ENCODE results near the gene CRX.
"Not testable (repeated sequence)": the region's sequence is repeated elsewhere in the genome, so short reads cannot be mapped to it uniquely, and the experiment has no call there.

Gene CRX

GRCh38 chr19:47839411-47839810, 17.7 kb downstream of the CRX start:
- Histone ChIP-seq H3K4me1 (ENCODE audit: insufficient read depth, low read length) (peaks cover 7% of the 10 kb centered on the region; the same call in 1 of the 2 replicates), H3K4me3 (ENCODE audit: low read length) (no peak overlapping the region), H3K9me3 (ENCODE audit: insufficient read depth, low read depth, low read length) (no peaks in the 10 kb centered on the region), H3K27me3 (ENCODE audit: insufficient read depth, low read length) (no peaks in the 10 kb centered on the region), H3K27ac (ENCODE audit: low read length) (no peak overlapping the region), H3K9ac (ENCODE audit: low read depth, low read length) (no peak overlapping the region), H3K36me3 (ENCODE audit: insufficient read depth, low read depth, low read length) (no peaks in the 10 kb centered on the region)

GRCh38 chr19:47839913-47840312, 18.2 kb downstream of the CRX start:
- Histone ChIP-seq H3K9me3 (ENCODE audit: insufficient read depth, low read depth, low read length) (no peaks in the 10 kb centered on the region), H3K4me3 (ENCODE audit: low read length) (peak overlapping the region; percentile 2; the same call in 1 of the 2 replicates), H3K36me3 (ENCODE audit: insufficient read depth, low read depth, low read length) (no peaks in the 10 kb centered on the region)

GRCh38 chr19:47842941-47843340, 21.2 kb downstream of the CRX start:
- Histone ChIP-seq H3K4me3 (ENCODE audit: low read length) (no peak overlapping the region), H3K4me1 (ENCODE audit: insufficient read depth, low read length) (peaks cover 7% of the 10 kb centered on the region; the same call in 1 of the 2 replicates), H3K36me3 (ENCODE audit: insufficient read depth, low read depth, low read length) (no peaks in the 10 kb centered on the region), H3K9me3 (ENCODE audit: insufficient read depth, low read depth, low read length) (no peaks in the 10 kb centered on the region), H3K27me3 (ENCODE audit: insufficient read depth, low read length) (no peaks in the 10 kb centered on the region), H3K9ac (ENCODE audit: low read depth, low read length) (no peak overlapping the region), H3K27ac (ENCODE audit: low read length) (no peak overlapping the region)

More at GRCh38 chr19:47839913-47840312, 18.2 kb downstream of the CRX start:
- Histone ChIP-seq H3K27me3 (ENCODE audit: insufficient read depth, low read length) (no peaks in the 10 kb centered on the region), H3K27ac (ENCODE audit: low read length) (no peak overlapping the region), H3K4me1 (ENCODE audit: insufficient read depth, low read length) (peaks cover 7% of the 10 kb centered on the region; the same call in 1 of the 2 replicates), H3K9ac (ENCODE audit: low read depth, low read length) (no peak overlapping the region)

GRCh38 chr19:47848425-47848822, 26.7 kb downstream of the CRX start:
- Histone ChIP-seq H3K4me1 (ENCODE audit: insufficient read depth, low read length) (peaks cover 8% of the 10 kb centered on the region; the same call in 1 of the 2 replicates), H3K27ac (ENCODE audit: low read length) (peak overlapping the region; percentile 69), H3K4me3 (ENCODE audit: low read length) (peak overlapping the region; percentile 62), H3K27me3 (ENCODE audit: insufficient read depth, low read length) (no peaks in the 10 kb centered on the region), H3K9ac (ENCODE audit: low read depth, low read length) (peak overlapping the region; percentile 83; the same call in 1 of the 2 replicates), H3K9me3 (ENCODE audit: insufficient read depth, low read depth, low read length) (no peaks in the 10 kb centered on the region), H3K36me3 (ENCODE audit: insufficient read depth, low read depth, low read length) (no peaks in the 10 kb centered on the region)

GRCh38 chr19:47848823-47849473, 27.2 kb downstream of the CRX start:
- Histone ChIP-seq H3K4me3 (ENCODE audit: low read length) (peak overlapping the region; percentile 62), H3K9ac (ENCODE audit: low read depth, low read length) (peak overlapping the region; percentile 83; the same call in 1 of the 2 replicates), H3K27ac (ENCODE audit: low read length) (peak overlapping the region; percentile 69), H3K27me3 (ENCODE audit: insufficient read depth, low read length) (no peaks in the 10 kb centered on the region), H3K9me3 (ENCODE audit: insufficient read depth, low read depth, low read length) (no peaks in the 10 kb centered on the region), H3K4me1 (ENCODE audit: insufficient read depth, low read length) (peaks cover 8% of the 10 kb centered on the region; the same call in 1 of the 2 replicates), H3K36me3 (ENCODE audit: insufficient read depth, low read depth, low read length) (no peaks in the 10 kb centered on the region)

GRCh38 chr19:47853003-47853402, 31.3 kb downstream of the CRX start:
- H3K36me3 ChIP-seq (ENCODE audit: insufficient read depth, low read depth, low read length) = no peaks in the 10 kb centered on the region
- H3K4me1 ChIP-seq (ENCODE audit: insufficient read depth, low read length) = peaks cover 8% of the 10 kb centered on the region; the same call in 1 of the 2 replicates
- no peaks in the 10 kb centered on the region for H3K9me3 ChIP-seq (ENCODE audit: insufficient read depth, low read depth, low read length)
- H3K4me3 ChIP-seq (ENCODE audit: low read length) = no peak overlapping the region
- no peak overlapping the region for H3K9ac ChIP-seq (ENCODE audit: low read depth, low read length)
- H3K27me3 ChIP-seq (ENCODE audit: insufficient read depth, low read length) = no peaks in the 10 kb centered on the region
- H3K27ac ChIP-seq (ENCODE audit: low read length) = no peak overlapping the region

GRCh38 chr19:47854459-47854858, 32.7 kb downstream of the CRX start:
- Histone ChIP-seq H3K9me3 (ENCODE audit: insufficient read depth, low read depth, low read length) (no peaks in the 10 kb centered on the region), H3K27ac (ENCODE audit: low read length) (no peak overlapping the region), H3K4me3 (ENCODE audit: low read length) (no peak overlapping the region), H3K9ac (ENCODE audit: low read depth, low read length) (no peak overlapping the region), H3K36me3 (ENCODE audit: insufficient read depth, low read depth, low read length) (no peaks in the 10 kb centered on the region), H3K4me1 (ENCODE audit: insufficient read depth, low read length) (peaks cover 8% of the 10 kb centered on the region; the same call in 1 of the 2 replicates), H3K27me3 (ENCODE audit: insufficient read depth, low read length) (no peaks in the 10 kb centered on the region)

GRCh38 chr19:47858231-47858630, 36.5 kb downstream of the CRX start:
- H3K4me3 ChIP-seq (ENCODE audit: low read length); H3K36me3 ChIP-seq (ENCODE audit: insufficient read depth, low read depth, low read length); H3K9me3 ChIP-seq (ENCODE audit: insufficient read depth, low read depth, low read length); H3K27me3 ChIP-seq (ENCODE audit: insufficient read depth, low read length); H3K9ac ChIP-seq (ENCODE audit: low read depth, low read length); H3K27ac ChIP-seq (ENCODE audit: low read length); H3K4me1 ChIP-seq (ENCODE audit: insufficient read depth, low read length): not testable (repeated sequence)

GRCh38 chr19:47858646-47859285, 37.0 kb downstream of the CRX start, which contains the start of gene TPRX2:
Gene TPRX2, plus strand, starts transcription at chr19:47859235. Its CDS starts 12 bp downstream, at chr19:47859247.
- H3K9ac ChIP-seq (ENCODE audit: low read depth, low read length); H3K9me3 ChIP-seq (ENCODE audit: insufficient read depth, low read depth, low read length); H3K27me3 ChIP-seq (ENCODE audit: insufficient read depth, low read length); H3K27ac ChIP-seq (ENCODE audit: low read length); H3K36me3 ChIP-seq (ENCODE audit: insufficient read depth, low read depth, low read length); H3K4me3 ChIP-seq (ENCODE audit: low read length); H3K4me1 ChIP-seq (ENCODE audit: insufficient read depth, low read length): not testable (repeated sequence)

GRCh38 chr19:47859838-47860237, 38.1 kb downstream of the CRX start:
- not testable (repeated sequence) for H3K4me3 ChIP-seq (ENCODE audit: low read length); H3K27me3 ChIP-seq (ENCODE audit: insufficient read depth, low read length); H3K4me1 ChIP-seq (ENCODE audit: insufficient read depth, low read length); H3K27ac ChIP-seq (ENCODE audit: low read length); H3K36me3 ChIP-seq (ENCODE audit: insufficient read depth, low read depth, low read length); H3K9ac ChIP-seq (ENCODE audit: low read depth, low read length); H3K9me3 ChIP-seq (ENCODE audit: insufficient read depth, low read depth, low read length)

- Histone ChIP-seq H3K27ac (ENCODE audit: low read length) (no peak overlapping the region), H3K9me3 (ENCODE audit: insufficient read depth, low read depth, low read length) (no peaks in the 10 kb centered on the region), H3K4me3 (ENCODE audit: low read length) (no peak overlapping the region)
Measured at GRCh38 chr19:47860602-47861297, 39.0 kb downstream of the CRX start.

More at GRCh38 chr19:47860602-47861297, 39.0 kb downstream of the CRX start:
- Histone ChIP-seq H3K9ac (ENCODE audit: low read depth, low read length) (no peak overlapping the region), H3K4me1 (ENCODE audit: insufficient read depth, low read length) (peaks cover 4% of the 10 kb centered on the region), H3K36me3 (ENCODE audit: insufficient read depth, low read depth, low read length) (no peaks in the 10 kb centered on the region), H3K27me3 (ENCODE audit: insufficient read depth, low read length) (no peaks in the 10 kb centered on the region)

Measured in iPS-20b (cell line).